IMR-90 (cell line): Measurements from ENCODE around the gene STUB1. TPM values are rescaled to one million over a fixed set of nuclear protein-coding genes. Genes with fewer than 3 reads are reported as not detected.
A peak's percentile ranks its signal among the peaks of the same experiment; 100 is the strongest.

ENCODE experiments used
- ATAC-seq: fragments of 200-7000 bp; cut with Tn5 transposase; 2 replicates; pipeline ENCODE4 v1.9.1; 2020; ENCODE audit warnings: low read depth, mild to moderate bottlenecking, moderate library complexity
- BruUV-seq: library from RNA; stranded (reverse); fragments of 400-500 nt; replicated peaks from 2 replicates; lab custom pipeline; 2021; lab: Mats Ljungman, UMichigan
- CTCF ChIA-PET: fragments of 300-600 bp; formaldehyde crosslinking; extraction: SDS; loops from one replicate; lab custom pipeline; 2021; ENCODE audit warnings: antibody characterized with exemption; lab: Yijun Ruan, JAX
- POLR2A ChIA-PET: fragments of 300-600 bp; sonication (Branson Sonifier 250); formaldehyde crosslinking; loops from one replicate; lab custom pipeline; 2022; ENCODE audit warnings: antibody characterized with exemption; ENCODE audit not compliant: unreplicated experiment; lab: Charles Lee
- DNase-seq: peaks from one replicate; pipeline ENCODE4 v3.0.0; 2013
- H2AFZ ChIP-seq: replicated peaks from 2 replicates; pipeline ENCODE3; 2013; ENCODE audit warnings: low read length, mild to moderate bottlenecking; ENCODE audit not compliant: poor library complexity
- H2AK5ac ChIP-seq: 2 replicates; pipeline ENCODE4 v1.6.1; 2013; ENCODE audit warnings: low read depth, low read length, inconsistent platforms
- H2AK9ac ChIP-seq: replicated peaks from 2 replicates; pipeline ENCODE3; 2013; ENCODE audit warnings: mild to moderate bottlenecking, low read depth, low read length, moderate library complexity; ENCODE audit not compliant: poor library complexity
- H2BK120ac ChIP-seq: 2 replicates; pipeline ENCODE4 v1.6.1; 2013; ENCODE audit warnings: low read depth, low read length, inconsistent platforms
- H2BK15ac ChIP-seq: 3 replicates; pipeline ENCODE4 v1.6.1; 2013; ENCODE audit warnings: low read depth, low read length, inconsistent platforms
- H2BK20ac ChIP-seq: 2 replicates; pipeline ENCODE4 v1.6.1; 2013; ENCODE audit warnings: low read depth, mild to moderate bottlenecking, inconsistent platforms, low read length, moderate library complexity
- H2BK5ac ChIP-seq: 2 replicates; pipeline ENCODE4 v1.6.1; 2013; ENCODE audit warnings: mild to moderate bottlenecking, low read depth, low read length, inconsistent platforms; ENCODE audit not compliant: poor library complexity, severe bottlenecking
- H3K14ac ChIP-seq: replicated peaks from 2 replicates; pipeline ENCODE4 v1.6.1; 2013; ENCODE audit warnings: low read depth, low read length, inconsistent platforms
- H3K18ac ChIP-seq: 2 replicates; pipeline ENCODE4 v1.6.1; 2013; ENCODE audit warnings: low read depth, low read length, control low read depth
- H3K23ac ChIP-seq: 2 replicates; pipeline ENCODE4 v1.6.1; 2013; ENCODE audit warnings: low read depth, low read length, inconsistent platforms
- H3K27ac ChIP-seq: 2 replicates; pipeline ENCODE4 v1.5.1; 2013; ENCODE audit warnings: mild to moderate bottlenecking, control low read depth, low read length; ENCODE audit not compliant: insufficient read depth
- H3K27me3 ChIP-seq: 2 replicates; pipeline ENCODE4 v1.6.1; 2013; ENCODE audit warnings: low read length; ENCODE audit not compliant: control insufficient read depth, insufficient read depth
- H3K36me3 ChIP-seq: 2 replicates; pipeline ENCODE4 v1.6.1; 2013; ENCODE audit warnings: low read length, mixed read lengths; ENCODE audit not compliant: control insufficient read depth, insufficient read depth
- H3K4ac ChIP-seq: 2 replicates; pipeline ENCODE4 v1.6.1; 2013; ENCODE audit warnings: low read depth, low read length, inconsistent platforms
- H3K4me1 ChIP-seq: 2 replicates; pipeline ENCODE4 v1.6.1; 2013; ENCODE audit warnings: low read length, mixed read lengths; ENCODE audit not compliant: control insufficient read depth, insufficient read depth
- H3K4me2 ChIP-seq: 2 replicates; pipeline ENCODE4 v1.6.1; 2013; ENCODE audit warnings: low read depth, mild to moderate bottlenecking, control low read depth, low read length, moderate library complexity
- H3K4me3 ChIP-seq: 2 replicates; pipeline ENCODE4 v1.5.1; 2013; ENCODE audit warnings: low read depth, mild to moderate bottlenecking, control low read depth, low read length, moderate library complexity; ENCODE audit not compliant: insufficient read depth
- H3K56ac ChIP-seq: 2 replicates; pipeline ENCODE4 v1.6.1; 2013; ENCODE audit warnings: low read length, inconsistent platforms; ENCODE audit not compliant: insufficient read depth; ENCODE audit errors: extremely low read depth
- H3K79me1 ChIP-seq, 2 experiments: 2 replicates each; pipeline ENCODE4 v1.6.1; 2013; ENCODE audit warnings: low read length in 2 of 2, inconsistent platforms in 1 of 2, low read depth in 1 of 2
- H3K9ac ChIP-seq: 2 replicates; pipeline ENCODE4 v1.6.1; 2013; ENCODE audit warnings: low read depth, low read length, control low read depth
- H3K9me1 ChIP-seq: 2 replicates; pipeline ENCODE4 v1.6.1; 2013; ENCODE audit warnings: low read length, inconsistent platforms; ENCODE audit not compliant: insufficient read depth
- H3K9me3 ChIP-seq: 2 replicates; pipeline ENCODE4 v1.6.1; 2013; ENCODE audit warnings: low read length; ENCODE audit not compliant: control insufficient read depth, insufficient read depth
- H4K20me1 ChIP-seq: 2 replicates; pipeline ENCODE4 v1.6.1; 2013; ENCODE audit warnings: low read length, inconsistent platforms; ENCODE audit not compliant: insufficient read depth
- H4K5ac ChIP-seq: 2 replicates; pipeline ENCODE4 v1.6.1; 2013; ENCODE audit warnings: mild to moderate bottlenecking, low read depth, low read length, control low read depth
- H4K8ac ChIP-seq, 2 experiments: 2 replicates each; pipeline ENCODE4 v1.6.1; 2013; ENCODE audit warnings: low read depth in 2 of 2, low read length in 2 of 2, control low read depth in 1 of 2, inconsistent platforms in 1 of 2
- H4K91ac ChIP-seq: 2 replicates; pipeline ENCODE4 v1.6.1; 2013; ENCODE audit warnings: low read depth, low read length, inconsistent platforms; ENCODE audit not compliant: insufficient read depth
- BHLHE40 ChIP-seq: fragments of 150-350 bp; IDR thresholded peaks from 2 replicates; pipeline ENCODE4 v1.6.1; 2016; ENCODE audit warnings: mild to moderate bottlenecking, low read depth, low read length
- CEBPB ChIP-seq: IDR thresholded peaks from 2 replicates; pipeline ENCODE4 v1.6.1; 2012; ENCODE audit warnings: low read depth, low read length, improper control_type of control experiment
- CTCF ChIP-seq: conservative IDR thresholded peaks from 2 replicates; pipeline ENCODE4 v1.5.1; 2012; ENCODE audit warnings: mild to moderate bottlenecking, low read depth, low read length, improper control_type of control experiment
- ELK1 ChIP-seq: fragments of 150-350 bp; IDR thresholded peaks from 2 replicates; pipeline ENCODE4 v1.6.1; 2016; ENCODE audit warnings: low read depth, mild to moderate bottlenecking, low read length, moderate library complexity, borderline replicate concordance
- FOS ChIP-seq: fragments of 150-350 bp; IDR thresholded peaks from 2 replicates; pipeline ENCODE4 v1.6.1; 2016; ENCODE audit warnings: low read depth, low read length
- MXI1 ChIP-seq: IDR thresholded peaks from 2 replicates; pipeline ENCODE4 v1.6.1; 2012; ENCODE audit warnings: low read depth, mild to moderate bottlenecking, low read length, moderate library complexity, borderline replicate concordance
- NFE2L2 ChIP-seq: fragments of 150-350 bp; IDR thresholded peaks from 2 replicates; pipeline ENCODE4 v1.6.1; 2016; ENCODE audit warnings: low read depth, mild to moderate bottlenecking, low read length
- RAD21 ChIP-seq: IDR thresholded peaks from 2 replicates; pipeline ENCODE4 v1.6.1; 2012; ENCODE audit warnings: low read length, improper control_type of control experiment
- RFX5 ChIP-seq: IDR thresholded peaks from 2 replicates; pipeline ENCODE4 v1.8.0; 2012; ENCODE audit warnings: low read depth, mild to moderate bottlenecking, low read length, moderate library complexity
- SMC3 ChIP-seq: fragments of 150-350 bp; IDR thresholded peaks from 2 replicates; pipeline ENCODE4 v1.6.1; 2016; ENCODE audit warnings: low read depth, mild to moderate bottlenecking, antibody characterized with exemption, low read length, moderate library complexity
- USF2 ChIP-seq: fragments of 150-350 bp; IDR thresholded peaks from 2 replicates; pipeline ENCODE4 v1.6.1; 2017; ENCODE audit warnings: mild to moderate bottlenecking, antibody characterized with exemption, low read length, low read depth
- WGBS, 2 experiments: methylation state at CpG; one replicate each; pipeline versions ENCODE4 v1.1.5 to v1.1.7; 2013; ENCODE audit warnings: missing lambda C conversion rate in 2 of 2; ENCODE audit not compliant: insufficient read length in 1 of 2; ENCODE audit errors: extremely low coverage in 2 of 2; 5-methylcytosine and 5-hydroxymethylcytosine counted together
- dilution Hi-C: fragments of 300-500 bp; cut with HindIII; formaldehyde crosslinking; loops from one replicate; pipeline ENCODE4 v1.14.3; 2018; ENCODE audit warnings: low sequenced_read_pairs; ENCODE audit not compliant: unreplicated experiment
- in situ Hi-C: fragments of 300-500 bp; cut with MboI; formaldehyde crosslinking; loops from 3 replicates; pipeline ENCODE4 v1.14.3; 2019; ENCODE audit warnings: low sequenced_read_pairs, inconsistent platforms, mixed read lengths
- intact Hi-C: fragments of 100-400 bp; cut with micrococcal nuclease; formaldehyde crosslinking; loops from 2 replicates; pipeline ENCODE4 v1.10.0; 2022
- polyA plus RNA-seq, 3 experiments: library from polyadenylated mRNA; depleted of rRNA; stranded (reverse); fragments of >200 nt; gene quantifications; 2 replicates each; pipeline ENCODE4 v1.2.3, GENCODE V29; 2012; ENCODE audit warnings: low replicate concordance in 1 of 3
- total RNA-seq: library from RNA; depleted of rRNA; stranded (reverse); fragments of >200 nt; gene quantifications from 2 replicates; pipeline ENCODE4 v1.2.3, GENCODE V29; 2012

Gene STUB1
- total and polyA plus RNA-seq, 2 of the 4 experiments (the other 2 are of a cell fraction), result 183 to 186 TPM

- TF ChIP-seq NFE2L2, result no peak
- no peak for TF ChIP-seq CEBPB
- no peak for TF ChIP-seq RAD21
These were observed 42.9 kb upstream of the STUB1 start (continued) for GRCh38 chr16:637081-638018.

GRCh38 chr16:638034-638543 lies 42.1 kb upstream of the STUB1 start:
- H3K18ac ChIP-seq, result no peak overlapping the region
- no peak overlapping the region for H3K9ac ChIP-seq
- ATAC-seq (no peak), DNase-seq (no peak)
- no peak overlapping the region for H2BK120ac ChIP-seq
- in situ Hi-C loops (no loop called here), intact Hi-C loops (loop anchor here (5.0 kb wide), 1 partner anchor 111 kb away; the partner anchor contains the start of gene CAPN15), dilution Hi-C loops (no loop called here)
- no peak overlapping the region for H3K56ac ChIP-seq
- no peak overlapping the region for H2BK15ac ChIP-seq
- no peak overlapping the region for H2BK5ac ChIP-seq
- no TSS peak for BruUV-seq
- peaks cover 9% of the 10 kb centered on the region; the same call in 1 of the 2 replicates for H3K36me3 ChIP-seq
- peaks cover 18% of the 10 kb centered on the region for H3K4me1 ChIP-seq
- no peak overlapping the region for H4K5ac ChIP-seq
- no peaks in the 10 kb centered on the region for H3K27me3 ChIP-seq
- H2AK5ac ChIP-seq, result 0 out of 2 replicates have a peak overlapping the region, but pooled peaks have one; percentile 69
- H3K27ac ChIP-seq, result no peak overlapping the region
- H3K4ac ChIP-seq, result no peak overlapping the region
- peaks cover 8% of the 10 kb centered on the region; the same call in 1 of the 2 replicates for H3K9me1 ChIP-seq
- H3K9me3 ChIP-seq, result no peaks in the 10 kb centered on the region
- H2AFZ ChIP-seq, result peak overlapping the region; percentile 93
- CTCF ChIA-PET, result no interaction called here
- H4K91ac ChIP-seq, result no peak overlapping the region
- WGBS, 2 experiments, result 88% methylated on average over 8 of the region's 15 CpGs; no CpG with 5 or more reads in 1 of the 2 experiments
- no peak overlapping the region for H3K14ac ChIP-seq
- no peak overlapping the region for H3K23ac ChIP-seq
- no peak overlapping the region for H3K4me3 ChIP-seq
- H4K8ac ChIP-seq, result no peak overlapping the region
- no peak overlapping the region for H3K4me2 ChIP-seq
- POLR2A ChIA-PET, result no interaction called here
- H4K20me1 ChIP-seq, result peaks cover 4% of the 10 kb centered on the region
- peaks cover 0 to 34% of the 10 kb centered on the region in 2 experiments; a peak in 2 of 4 replicates for H3K79me1 ChIP-seq
- H2BK20ac ChIP-seq, result no peak overlapping the region
- peak overlapping the region; percentile 28 for H2AK9ac ChIP-seq
- no peak for TF ChIP-seq SMC3
- TF ChIP-seq RAD21, result no peak
- TF ChIP-seq BHLHE40, result no peak
- no peak for TF ChIP-seq CTCF
- no peak for TF ChIP-seq FOS
- TF ChIP-seq MXI1, result no peak
- TF ChIP-seq USF2, result no peak
- no peak for TF ChIP-seq ELK1
- TF ChIP-seq RFX5, result no peak
